HCT116 (cell line): ENCODE measurements around the gene DTD2.

Source experiments
- EGR1 ChIP-seq: IDR thresholded peaks from 2 replicates; pipeline ENCODE4 v1.6.1; 2012; ENCODE audit warnings: low read depth
- EZH2 ChIP-seq: fragments of 200-600 bp; sonication (generic); IDR thresholded peaks from 2 replicates; pipeline ENCODE4 v1.6.1; 2017; ENCODE audit warnings: antibody characterized with exemption, mixed run types
- EZH2phosphoT487 ChIP-seq: fragments of 200-600 bp; IDR thresholded peaks from 2 replicates; pipeline ENCODE4 v1.6.1; 2018; ENCODE audit warnings: antibody characterized with exemption, borderline replicate concordance
- FOSL1 ChIP-seq: IDR thresholded peaks from 2 replicates; pipeline ENCODE4 v1.6.1; 2012; ENCODE audit warnings: low read depth
- JUND ChIP-seq: IDR thresholded peaks from 2 replicates; pipeline ENCODE4 v1.6.1; 2012
- POLR2A ChIP-seq: IDR thresholded peaks from 2 replicates; pipeline ENCODE4 v1.7.0; 2011; ENCODE audit warnings: borderline replicate concordance; ENCODE audit not compliant: insufficient read depth, insufficient read length; ENCODE audit errors: extremely low read depth
- POLR2AphosphoS5 ChIP-seq: IDR thresholded peaks from 2 replicates; pipeline ENCODE4 v1.6.1; 2011; ENCODE audit warnings: mild to moderate bottlenecking, low read depth, low read length, moderate library complexity
- SRF ChIP-seq: IDR thresholded peaks from 2 replicates; pipeline ENCODE4 v1.6.1; 2012; ENCODE audit warnings: low read depth
- YY1 ChIP-seq: IDR thresholded peaks from 2 replicates; pipeline ENCODE4 v1.6.1; 2011; ENCODE audit warnings: low read length, low read depth, moderate library complexity, mild to moderate bottlenecking; ENCODE audit not compliant: insufficient replicate concordance; ENCODE audit errors: extremely low read depth
- ZNF274 ChIP-seq: fragments of 200-500 bp; sonication (Bioruptor generic); IDR thresholded peaks from 2 replicates; pipeline ENCODE4 v1.6.1; 2014; ENCODE audit warnings: mild to moderate bottlenecking, low read depth, low read length, inconsistent platforms
- TF ChIP-seq, protein P1 (sequence below): IDR thresholded peaks from 2 replicates; pipeline ENCODE4 v1.6.1; 2012
- TF ChIP-seq, protein P2 (sequence below): IDR thresholded peaks from 2 replicates; pipeline ENCODE4 v1.6.1; 2012; ENCODE audit warnings: low read depth
- TF ChIP-seq, protein P3 (sequence below), 3 experiments: fragments of 200-600 bp in 1 of 3; sonication (generic) in 1 of 3; IDR thresholded peaks in 2 of 3; conservative IDR thresholded peaks in 1 of 3; 2 replicates each; pipeline ENCODE4 v1.5.1; 2012 to 2017; ENCODE audit warnings: low read depth in 2 of 3, low read length in 2 of 3, antibody characterized with exemption in 1 of 3, borderline replicate concordance in 1 of 3, control low read depth in 1 of 3, mild to moderate bottlenecking in 1 of 3, mixed read lengths in 1 of 3, mixed run types in 1 of 3, moderate library complexity in 1 of 3; ENCODE audit not compliant: insufficient read depth in 1 of 3
- TF ChIP-seq, protein P4 (sequence below): IDR thresholded peaks from 2 replicates; pipeline ENCODE4 v1.6.1; 2012

DNA sequence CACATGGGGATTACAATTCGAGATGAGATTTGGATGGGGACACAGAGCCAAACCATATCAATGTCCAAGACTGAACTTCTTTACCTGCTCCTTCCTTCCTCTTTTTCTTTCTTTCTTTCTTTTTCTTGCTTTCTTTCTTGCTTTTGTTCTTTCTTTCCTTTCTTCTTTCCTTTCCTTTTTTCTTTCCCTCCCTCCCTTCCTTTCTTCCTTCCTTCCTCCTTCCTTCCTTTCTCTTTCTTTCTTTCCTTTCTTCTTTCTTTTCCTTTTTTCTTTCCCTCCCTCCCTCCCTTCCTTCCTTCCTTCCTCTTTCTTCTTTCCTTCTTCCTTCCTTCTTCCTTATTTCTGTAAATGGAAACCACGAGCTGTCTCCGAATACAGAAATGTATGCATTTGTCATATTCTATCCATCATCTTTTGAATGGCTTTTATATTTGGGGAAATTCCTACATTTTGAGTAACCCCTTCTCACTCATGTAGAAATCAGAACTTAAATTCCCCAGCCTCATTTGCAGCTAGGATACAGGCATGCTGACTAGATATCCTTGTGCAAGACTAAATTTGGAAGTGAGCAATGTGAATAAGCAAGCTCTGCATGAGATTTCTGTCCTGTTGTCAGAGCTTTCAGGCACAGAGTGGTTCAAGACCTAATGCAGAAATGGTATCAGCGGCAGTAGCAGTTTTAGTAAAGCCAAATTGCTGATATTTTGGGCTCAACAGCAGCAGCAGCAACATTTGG lies 19.0 kb upstream of the DTD2 start:
- TF ChIP-seq, protein P1, sequence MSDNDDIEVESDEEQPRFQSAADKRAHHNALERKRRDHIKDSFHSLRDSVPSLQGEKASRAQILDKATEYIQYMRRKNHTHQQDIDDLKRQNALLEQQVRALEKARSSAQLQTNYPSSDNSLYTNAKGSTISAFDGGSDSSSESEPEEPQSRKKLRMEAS = no peak
- TF ChIP-seq JUND (no peak), EZH2 (no peak), FOSL1 (no peak), POLR2A (no peak), EZH2phosphoT487 (no peak), POLR2AphosphoS5 (no peak), EGR1 (no peak), YY1 (no peak), SRF (no peak), ZNF274 (no peak)
- TF ChIP-seq, protein P2, sequence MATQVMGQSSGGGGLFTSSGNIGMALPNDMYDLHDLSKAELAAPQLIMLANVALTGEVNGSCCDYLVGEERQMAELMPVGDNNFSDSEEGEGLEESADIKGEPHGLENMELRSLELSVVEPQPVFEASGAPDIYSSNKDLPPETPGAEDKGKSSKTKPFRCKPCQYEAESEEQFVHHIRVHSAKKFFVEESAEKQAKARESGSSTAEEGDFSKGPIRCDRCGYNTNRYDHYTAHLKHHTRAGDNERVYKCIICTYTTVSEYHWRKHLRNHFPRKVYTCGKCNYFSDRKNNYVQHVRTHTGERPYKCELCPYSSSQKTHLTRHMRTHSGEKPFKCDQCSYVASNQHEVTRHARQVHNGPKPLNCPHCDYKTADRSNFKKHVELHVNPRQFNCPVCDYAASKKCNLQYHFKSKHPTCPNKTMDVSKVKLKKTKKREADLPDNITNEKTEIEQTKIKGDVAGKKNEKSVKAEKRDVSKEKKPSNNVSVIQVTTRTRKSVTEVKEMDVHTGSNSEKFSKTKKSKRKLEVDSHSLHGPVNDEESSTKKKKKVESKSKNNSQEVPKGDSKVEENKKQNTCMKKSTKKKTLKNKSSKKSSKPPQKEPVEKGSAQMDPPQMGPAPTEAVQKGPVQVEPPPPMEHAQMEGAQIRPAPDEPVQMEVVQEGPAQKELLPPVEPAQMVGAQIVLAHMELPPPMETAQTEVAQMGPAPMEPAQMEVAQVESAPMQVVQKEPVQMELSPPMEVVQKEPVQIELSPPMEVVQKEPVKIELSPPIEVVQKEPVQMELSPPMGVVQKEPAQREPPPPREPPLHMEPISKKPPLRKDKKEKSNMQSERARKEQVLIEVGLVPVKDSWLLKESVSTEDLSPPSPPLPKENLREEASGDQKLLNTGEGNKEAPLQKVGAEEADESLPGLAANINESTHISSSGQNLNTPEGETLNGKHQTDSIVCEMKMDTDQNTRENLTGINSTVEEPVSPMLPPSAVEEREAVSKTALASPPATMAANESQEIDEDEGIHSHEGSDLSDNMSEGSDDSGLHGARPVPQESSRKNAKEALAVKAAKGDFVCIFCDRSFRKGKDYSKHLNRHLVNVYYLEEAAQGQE = no peak
- TF ChIP-seq, protein P3, sequence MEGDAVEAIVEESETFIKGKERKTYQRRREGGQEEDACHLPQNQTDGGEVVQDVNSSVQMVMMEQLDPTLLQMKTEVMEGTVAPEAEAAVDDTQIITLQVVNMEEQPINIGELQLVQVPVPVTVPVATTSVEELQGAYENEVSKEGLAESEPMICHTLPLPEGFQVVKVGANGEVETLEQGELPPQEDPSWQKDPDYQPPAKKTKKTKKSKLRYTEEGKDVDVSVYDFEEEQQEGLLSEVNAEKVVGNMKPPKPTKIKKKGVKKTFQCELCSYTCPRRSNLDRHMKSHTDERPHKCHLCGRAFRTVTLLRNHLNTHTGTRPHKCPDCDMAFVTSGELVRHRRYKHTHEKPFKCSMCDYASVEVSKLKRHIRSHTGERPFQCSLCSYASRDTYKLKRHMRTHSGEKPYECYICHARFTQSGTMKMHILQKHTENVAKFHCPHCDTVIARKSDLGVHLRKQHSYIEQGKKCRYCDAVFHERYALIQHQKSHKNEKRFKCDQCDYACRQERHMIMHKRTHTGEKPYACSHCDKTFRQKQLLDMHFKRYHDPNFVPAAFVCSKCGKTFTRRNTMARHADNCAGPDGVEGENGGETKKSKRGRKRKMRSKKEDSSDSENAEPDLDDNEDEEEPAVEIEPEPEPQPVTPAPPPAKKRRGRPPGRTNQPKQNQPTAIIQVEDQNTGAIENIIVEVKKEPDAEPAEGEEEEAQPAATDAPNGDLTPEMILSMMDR (IDR thresholded peaks at IDR 0.05 in 2 of 3, conservative IDR thresholded peaks at IDR 0.05 in 1 of 3; ENCODE audit: borderline replicate concordance in 1 of 3, insufficient read depth in 1 of 3, low read depth in 2 of 3, low read length in 2 of 3) = no peak
- TF ChIP-seq, protein P4, sequence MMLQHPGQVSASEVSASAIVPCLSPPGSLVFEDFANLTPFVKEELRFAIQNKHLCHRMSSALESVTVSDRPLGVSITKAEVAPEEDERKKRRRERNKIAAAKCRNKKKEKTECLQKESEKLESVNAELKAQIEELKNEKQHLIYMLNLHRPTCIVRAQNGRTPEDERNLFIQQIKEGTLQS = no peak
